GM23338 (cell line): ENCODE results near the gene YLPM1. TPM values are rescaled to one million over a fixed set of nuclear protein-coding genes. Genes with fewer than 3 reads are reported as not detected.

ENCODE experiments used
- ATAC-seq: fragments of 200-7000 bp; cut with Tn5 transposase; 3 replicates; pipeline ENCODE4 v1.9.1; 2020
- DNase-seq: peaks from one replicate; pipeline ENCODE4 v3.0.0-alpha.2; 2015; ENCODE audit warnings: low spot score
- H2AFZ ChIP-seq: fragments of 200-600 bp; sonication (generic); 2 replicates; pipeline ENCODE4 v1.8.0; 2016; ENCODE audit warnings: antibody characterized with exemption, mild to moderate bottlenecking, moderate library complexity
- H3F3A ChIP-seq: fragments of 200-600 bp; sonication (generic); replicated peaks from 2 replicates; pipeline ENCODE4 v1.8.0; 2017; ENCODE audit warnings: antibody characterized with exemption, mixed run types, low read depth
- H3K27ac ChIP-seq: fragments of 200-600 bp; sonication (generic); 2 replicates; pipeline ENCODE4 v1.6.1; 2016; ENCODE audit warnings: low read depth
- H3K27me3 ChIP-seq: fragments of 200-600 bp; sonication (generic); 2 replicates; pipeline ENCODE4 v1.8.0; 2016; ENCODE audit warnings: mild to moderate bottlenecking, mixed run types, moderate library complexity; ENCODE audit not compliant: insufficient read depth
- H3K36me3 ChIP-seq: fragments of 200-600 bp; sonication (generic); 2 replicates; pipeline ENCODE4 v1.8.0; 2016; ENCODE audit warnings: mild to moderate bottlenecking; ENCODE audit not compliant: insufficient read depth
- H3K4me1 ChIP-seq: fragments of 200-600 bp; sonication (generic); 2 replicates; pipeline ENCODE4 v1.8.0; 2016; ENCODE audit warnings: mild to moderate bottlenecking, moderate library complexity; ENCODE audit not compliant: insufficient read depth
- H3K4me2 ChIP-seq: fragments of 200-600 bp; sonication (generic); 2 replicates; pipeline ENCODE4 v1.7.1; 2017; ENCODE audit warnings: mixed run types
- H3K4me3 ChIP-seq: fragments of 200-600 bp; sonication (generic); 2 replicates; pipeline ENCODE4 v1.6.1; 2016; ENCODE audit warnings: mixed run types
- H3K79me2 ChIP-seq: fragments of 200-600 bp; sonication (generic); replicated peaks from 2 replicates; pipeline ENCODE4 v1.8.0; 2017; ENCODE audit warnings: mild to moderate bottlenecking; ENCODE audit not compliant: insufficient read depth
- H3K9me2 ChIP-seq: fragments of 200-600 bp; sonication (generic); 2 replicates; pipeline ENCODE4 v1.8.0; 2017; ENCODE audit not compliant: insufficient read depth
- H4K20me1 ChIP-seq: fragments of 200-600 bp; sonication (generic); replicated peaks from 2 replicates; pipeline ENCODE4 v1.8.0; 2017; ENCODE audit warnings: mild to moderate bottlenecking; ENCODE audit not compliant: insufficient read depth
- H3K27ac Mint-ChIP-seq: 2 replicates; pipeline ENCODE4 v1.8.0; 2020; ENCODE audit warnings: inconsistent platforms, mild to moderate bottlenecking, moderate library complexity, mixed read lengths
- H3K27me3 Mint-ChIP-seq: 3 replicates; pipeline ENCODE4 v1.8.0; 2022; ENCODE audit warnings: low read depth, mild to moderate bottlenecking, moderate library complexity, mixed read lengths, inconsistent platforms; ENCODE audit not compliant: insufficient read depth, poor library complexity
- H3K36me3 Mint-ChIP-seq: 3 replicates; pipeline ENCODE4 v1.8.0; 2021; ENCODE audit warnings: low read depth, mild to moderate bottlenecking, inconsistent platforms, moderate library complexity, mixed read lengths
- H3K4me1 Mint-ChIP-seq: 3 replicates; pipeline ENCODE4 v1.8.0; 2020; ENCODE audit warnings: mild to moderate bottlenecking, inconsistent platforms, mixed read lengths
- H3K4me3 Mint-ChIP-seq: 3 replicates; pipeline ENCODE4 v1.8.0; 2021; ENCODE audit warnings: moderate library complexity, mild to moderate bottlenecking, inconsistent platforms, mixed read lengths
- H3K9me3 Mint-ChIP-seq: 3 replicates; pipeline ENCODE4 v1.8.0; 2020; ENCODE audit warnings: moderate library complexity, mild to moderate bottlenecking, inconsistent platforms, mixed read lengths
- EZH2 ChIP-seq: fragments of 200-600 bp; sonication (generic); IDR thresholded peaks from one replicate; pipeline ENCODE4 v1.8.0; 2017; ENCODE audit warnings: antibody characterized with exemption, mild to moderate bottlenecking, low read depth; ENCODE audit not compliant: unreplicated experiment
- EZH2phosphoT487 ChIP-seq: fragments of 200-600 bp; sonication (generic); IDR thresholded peaks from one replicate; pipeline ENCODE4 v1.8.1; 2018; ENCODE audit warnings: antibody characterized with exemption; ENCODE audit not compliant: unreplicated experiment
- JUNB ChIP-seq: IDR thresholded peaks from one replicate; pipeline ENCODE4 v1.6.1; 2016; ENCODE audit warnings: antibody characterized with exemption; ENCODE audit not compliant: unreplicated experiment
- NANOG ChIP-seq: IDR thresholded peaks from 2 replicates; pipeline ENCODE4 v1.6.1; 2016; ENCODE audit warnings: antibody characterized with exemption, borderline replicate concordance
- POLR2AphosphoS5 ChIP-seq: IDR thresholded peaks from 2 replicates; pipeline ENCODE4 v1.6.1; 2016; ENCODE audit warnings: antibody characterized with exemption, low read depth
- ZNF331 ChIP-seq: fragments of 250-450 bp; sonication (Bioruptor Pico); IDR thresholded peaks from 2 replicates; pipeline ENCODE4 v1.5.0; 2020; ENCODE audit warnings: low read depth, mild to moderate bottlenecking, moderate library complexity
- polyA plus RNA-seq: library from polyadenylated mRNA; unstranded; fragments of >200 nt; fragmentation: Nextera tagmentation; extraction: Ambion mirVana; gene quantifications from 2 replicates; pipeline ENCODE4 v1.2.1, GENCODE V29; 2016
- total RNA-seq: library from RNA; depleted of rRNA; stranded (reverse); fragments of >200 nt; shearing (Covaris generic); gene quantifications from 2 replicates; pipeline ENCODE4 v1.2.3, GENCODE V29; 2014
- TF ChIP-seq, protein P1 (sequence below): IDR thresholded peaks from one replicate; pipeline ENCODE4 v1.6.1; 2018; ENCODE audit warnings: antibody characterized with exemption; ENCODE audit not compliant: unreplicated experiment
- TF ChIP-seq, protein P2 (sequence below): fragments of 250-450 bp; sonication (Bioruptor Pico); IDR thresholded peaks from 2 replicates; pipeline ENCODE4 v1.5.0; 2020; ENCODE audit warnings: mild to moderate bottlenecking, moderate library complexity
- TF ChIP-seq, protein P3 (sequence below), 2 experiments: fragments of 200-600 bp in 1 of 2; sonication (generic) in 1 of 2; conservative IDR thresholded peaks; 2 replicates each; pipeline versions ENCODE4 v1.5.1 to v1.6.1; 2016 to 2017; ENCODE audit warnings: antibody characterized with exemption in 2 of 2, low read depth in 2 of 2, mild to moderate bottlenecking in 2 of 2, moderate library complexity in 1 of 2
- TF ChIP-seq, protein P4 (sequence below): IDR thresholded peaks from 2 replicates; pipeline ENCODE4 v1.6.1; 2016; ENCODE audit warnings: antibody characterized with exemption

YLPM1 gene
- total and polyA plus RNA-seq, 2 experiments from 2014 or later = 39.2 to 58.4 TPM

DNA sequence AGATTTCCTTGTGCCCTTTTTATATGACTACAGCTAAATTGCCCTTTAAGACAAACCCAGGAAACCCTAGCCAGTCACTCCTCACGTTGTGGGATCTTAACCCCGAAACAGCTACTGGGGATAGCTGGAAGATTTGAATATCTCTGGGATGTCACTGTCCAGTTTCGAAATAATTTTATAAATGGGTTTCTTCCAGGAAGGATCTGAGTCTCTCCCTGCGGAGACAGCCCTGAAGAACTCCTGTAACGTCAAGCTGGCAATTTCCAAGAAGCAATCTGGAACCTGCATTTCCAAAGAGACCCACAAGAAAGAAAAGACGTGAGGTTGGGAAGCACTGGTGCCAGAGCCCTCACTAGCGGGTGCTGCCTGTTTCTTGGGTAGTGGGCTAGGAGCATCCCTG lies 91.9 kb downstream of the YLPM1 start:
- Histone ChIP-seq H3K4me3 (no peak overlapping the region), H2AFZ (no peak overlapping the region), H3K4me1 (no peaks in the 10 kb centered on the region), H4K20me1 (no peaks in the 10 kb centered on the region), H3K9me2 (no peaks in the 10 kb centered on the region), H3K4me2 (no peak overlapping the region), H3K36me3 (no peaks in the 10 kb centered on the region), H3K27me3 (no peaks in the 10 kb centered on the region), H3K79me2 (no peaks in the 10 kb centered on the region), H3F3A (no peaks in the 10 kb centered on the region), H3K27ac (no peak overlapping the region)
- DNase-seq = no peak
- no peak overlapping the region for H3K4me3 Mint-ChIP-seq
- no peaks in the 10 kb centered on the region for H3K27me3 Mint-ChIP-seq
- TF ChIP-seq, protein P1, sequence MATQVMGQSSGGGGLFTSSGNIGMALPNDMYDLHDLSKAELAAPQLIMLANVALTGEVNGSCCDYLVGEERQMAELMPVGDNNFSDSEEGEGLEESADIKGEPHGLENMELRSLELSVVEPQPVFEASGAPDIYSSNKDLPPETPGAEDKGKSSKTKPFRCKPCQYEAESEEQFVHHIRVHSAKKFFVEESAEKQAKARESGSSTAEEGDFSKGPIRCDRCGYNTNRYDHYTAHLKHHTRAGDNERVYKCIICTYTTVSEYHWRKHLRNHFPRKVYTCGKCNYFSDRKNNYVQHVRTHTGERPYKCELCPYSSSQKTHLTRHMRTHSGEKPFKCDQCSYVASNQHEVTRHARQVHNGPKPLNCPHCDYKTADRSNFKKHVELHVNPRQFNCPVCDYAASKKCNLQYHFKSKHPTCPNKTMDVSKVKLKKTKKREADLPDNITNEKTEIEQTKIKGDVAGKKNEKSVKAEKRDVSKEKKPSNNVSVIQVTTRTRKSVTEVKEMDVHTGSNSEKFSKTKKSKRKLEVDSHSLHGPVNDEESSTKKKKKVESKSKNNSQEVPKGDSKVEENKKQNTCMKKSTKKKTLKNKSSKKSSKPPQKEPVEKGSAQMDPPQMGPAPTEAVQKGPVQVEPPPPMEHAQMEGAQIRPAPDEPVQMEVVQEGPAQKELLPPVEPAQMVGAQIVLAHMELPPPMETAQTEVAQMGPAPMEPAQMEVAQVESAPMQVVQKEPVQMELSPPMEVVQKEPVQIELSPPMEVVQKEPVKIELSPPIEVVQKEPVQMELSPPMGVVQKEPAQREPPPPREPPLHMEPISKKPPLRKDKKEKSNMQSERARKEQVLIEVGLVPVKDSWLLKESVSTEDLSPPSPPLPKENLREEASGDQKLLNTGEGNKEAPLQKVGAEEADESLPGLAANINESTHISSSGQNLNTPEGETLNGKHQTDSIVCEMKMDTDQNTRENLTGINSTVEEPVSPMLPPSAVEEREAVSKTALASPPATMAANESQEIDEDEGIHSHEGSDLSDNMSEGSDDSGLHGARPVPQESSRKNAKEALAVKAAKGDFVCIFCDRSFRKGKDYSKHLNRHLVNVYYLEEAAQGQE = no peak
- TF ChIP-seq, protein P2, sequence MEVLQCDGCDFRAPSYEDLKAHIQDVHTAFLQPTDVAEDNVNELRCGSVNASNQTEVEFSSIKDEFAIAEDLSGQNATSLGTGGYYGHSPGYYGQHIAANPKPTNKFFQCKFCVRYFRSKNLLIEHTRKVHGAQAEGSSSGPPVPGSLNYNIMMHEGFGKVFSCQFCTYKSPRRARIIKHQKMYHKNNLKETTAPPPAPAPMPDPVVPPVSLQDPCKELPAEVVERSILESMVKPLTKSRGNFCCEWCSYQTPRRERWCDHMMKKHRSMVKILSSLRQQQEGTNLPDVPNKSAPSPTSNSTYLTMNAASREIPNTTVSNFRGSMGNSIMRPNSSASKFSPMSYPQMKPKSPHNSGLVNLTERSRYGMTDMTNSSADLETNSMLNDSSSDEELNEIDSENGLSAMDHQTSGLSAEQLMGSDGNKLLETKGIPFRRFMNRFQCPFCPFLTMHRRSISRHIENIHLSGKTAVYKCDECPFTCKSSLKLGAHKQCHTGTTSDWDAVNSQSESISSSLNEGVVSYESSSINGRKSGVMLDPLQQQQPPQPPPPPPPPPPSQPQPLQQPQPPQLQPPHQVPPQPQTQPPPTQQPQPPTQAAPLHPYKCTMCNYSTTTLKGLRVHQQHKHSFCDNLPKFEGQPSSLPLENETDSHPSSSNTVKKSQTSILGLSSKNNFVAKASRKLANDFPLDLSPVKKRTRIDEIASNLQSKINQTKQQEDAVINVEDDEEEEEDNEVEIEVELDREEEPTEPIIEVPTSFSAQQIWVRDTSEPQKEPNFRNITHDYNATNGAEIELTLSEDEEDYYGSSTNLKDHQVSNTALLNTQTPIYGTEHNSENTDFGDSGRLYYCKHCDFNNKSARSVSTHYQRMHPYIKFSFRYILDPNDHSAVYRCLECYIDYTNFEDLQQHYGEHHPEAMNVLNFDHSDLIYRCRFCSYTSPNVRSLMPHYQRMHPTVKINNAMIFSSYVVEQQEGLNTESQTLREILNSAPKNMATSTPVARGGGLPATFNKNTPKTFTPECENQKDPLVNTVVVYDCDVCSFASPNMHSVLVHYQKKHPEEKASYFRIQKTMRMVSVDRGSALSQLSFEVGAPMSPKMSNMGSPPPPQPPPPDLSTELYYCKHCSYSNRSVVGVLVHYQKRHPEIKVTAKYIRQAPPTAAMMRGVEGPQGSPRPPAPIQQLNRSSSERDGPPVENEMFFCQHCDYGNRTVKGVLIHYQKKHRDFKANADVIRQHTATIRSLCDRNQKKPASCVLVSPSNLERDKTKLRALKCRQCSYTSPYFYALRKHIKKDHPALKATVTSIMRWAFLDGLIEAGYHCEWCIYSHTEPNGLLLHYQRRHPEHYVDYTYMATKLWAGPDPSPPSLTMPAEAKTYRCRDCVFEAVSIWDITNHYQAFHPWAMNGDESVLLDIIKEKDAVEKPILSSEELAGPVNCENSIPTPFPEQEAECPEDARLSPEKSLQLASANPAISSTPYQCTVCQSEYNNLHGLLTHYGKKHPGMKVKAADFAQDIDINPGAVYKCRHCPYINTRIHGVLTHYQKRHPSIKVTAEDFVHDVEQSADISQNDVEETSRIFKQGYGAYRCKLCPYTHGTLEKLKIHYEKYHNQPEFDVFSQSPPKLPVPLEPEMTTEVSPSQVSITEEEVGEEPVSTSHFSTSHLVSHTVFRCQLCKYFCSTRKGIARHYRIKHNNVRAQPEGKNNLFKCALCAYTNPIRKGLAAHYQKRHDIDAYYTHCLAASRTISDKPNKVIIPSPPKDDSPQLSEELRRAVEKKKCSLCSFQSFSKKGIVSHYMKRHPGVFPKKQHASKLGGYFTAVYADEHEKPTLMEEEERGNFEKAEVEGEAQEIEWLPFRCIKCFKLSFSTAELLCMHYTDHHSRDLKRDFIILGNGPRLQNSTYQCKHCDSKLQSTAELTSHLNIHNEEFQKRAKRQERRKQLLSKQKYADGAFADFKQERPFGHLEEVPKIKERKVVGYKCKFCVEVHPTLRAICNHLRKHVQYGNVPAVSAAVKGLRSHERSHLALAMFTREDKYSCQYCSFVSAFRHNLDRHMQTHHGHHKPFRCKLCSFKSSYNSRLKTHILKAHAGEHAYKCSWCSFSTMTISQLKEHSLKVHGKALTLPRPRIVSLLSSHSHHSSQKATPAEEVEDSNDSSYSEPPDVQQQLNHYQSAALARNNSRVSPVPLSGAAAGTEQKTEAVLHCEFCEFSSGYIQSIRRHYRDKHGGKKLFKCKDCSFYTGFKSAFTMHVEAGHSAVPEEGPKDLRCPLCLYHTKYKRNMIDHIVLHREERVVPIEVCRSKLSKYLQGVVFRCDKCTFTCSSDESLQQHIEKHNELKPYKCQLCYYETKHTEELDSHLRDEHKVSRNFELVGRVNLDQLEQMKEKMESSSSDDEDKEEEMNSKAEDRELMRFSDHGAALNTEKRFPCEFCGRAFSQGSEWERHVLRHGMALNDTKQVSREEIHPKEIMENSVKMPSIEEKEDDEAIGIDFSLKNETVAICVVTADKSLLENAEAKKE (CRISPR knock-in tag) = no peak
- TF ChIP-seq JUNB (no peak), EZH2 (no peak), EZH2phosphoT487 (no peak), ZNF331 (no peak), POLR2AphosphoS5 (no peak), NANOG (no peak)
- TF ChIP-seq, protein P3, sequence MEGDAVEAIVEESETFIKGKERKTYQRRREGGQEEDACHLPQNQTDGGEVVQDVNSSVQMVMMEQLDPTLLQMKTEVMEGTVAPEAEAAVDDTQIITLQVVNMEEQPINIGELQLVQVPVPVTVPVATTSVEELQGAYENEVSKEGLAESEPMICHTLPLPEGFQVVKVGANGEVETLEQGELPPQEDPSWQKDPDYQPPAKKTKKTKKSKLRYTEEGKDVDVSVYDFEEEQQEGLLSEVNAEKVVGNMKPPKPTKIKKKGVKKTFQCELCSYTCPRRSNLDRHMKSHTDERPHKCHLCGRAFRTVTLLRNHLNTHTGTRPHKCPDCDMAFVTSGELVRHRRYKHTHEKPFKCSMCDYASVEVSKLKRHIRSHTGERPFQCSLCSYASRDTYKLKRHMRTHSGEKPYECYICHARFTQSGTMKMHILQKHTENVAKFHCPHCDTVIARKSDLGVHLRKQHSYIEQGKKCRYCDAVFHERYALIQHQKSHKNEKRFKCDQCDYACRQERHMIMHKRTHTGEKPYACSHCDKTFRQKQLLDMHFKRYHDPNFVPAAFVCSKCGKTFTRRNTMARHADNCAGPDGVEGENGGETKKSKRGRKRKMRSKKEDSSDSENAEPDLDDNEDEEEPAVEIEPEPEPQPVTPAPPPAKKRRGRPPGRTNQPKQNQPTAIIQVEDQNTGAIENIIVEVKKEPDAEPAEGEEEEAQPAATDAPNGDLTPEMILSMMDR (conservative IDR thresholded peaks at IDR 0.05; ENCODE audit: low read depth in 2 of 2) = no peak
- TF ChIP-seq, protein P4, sequence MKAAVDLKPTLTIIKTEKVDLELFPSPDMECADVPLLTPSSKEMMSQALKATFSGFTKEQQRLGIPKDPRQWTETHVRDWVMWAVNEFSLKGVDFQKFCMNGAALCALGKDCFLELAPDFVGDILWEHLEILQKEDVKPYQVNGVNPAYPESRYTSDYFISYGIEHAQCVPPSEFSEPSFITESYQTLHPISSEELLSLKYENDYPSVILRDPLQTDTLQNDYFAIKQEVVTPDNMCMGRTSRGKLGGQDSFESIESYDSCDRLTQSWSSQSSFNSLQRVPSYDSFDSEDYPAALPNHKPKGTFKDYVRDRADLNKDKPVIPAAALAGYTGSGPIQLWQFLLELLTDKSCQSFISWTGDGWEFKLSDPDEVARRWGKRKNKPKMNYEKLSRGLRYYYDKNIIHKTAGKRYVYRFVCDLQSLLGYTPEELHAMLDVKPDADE = no peak
- no peak overlapping the region for H3K27ac Mint-ChIP-seq
- H3K9me3 Mint-ChIP-seq = no peaks in the 10 kb centered on the region
- no peaks in the 10 kb centered on the region for H3K36me3 Mint-ChIP-seq
- H3K4me1 Mint-ChIP-seq = no peaks in the 10 kb centered on the region
- ATAC-seq = 0 out of 3 replicates have a peak, but pooled peaks have one; percentile 22
